NT2/D1 (cell line): ENCODE measurements around the gene HTR3B.
"Not testable (repeated sequence)": the region's sequence is repeated elsewhere in the genome, so short reads cannot be mapped to it uniquely, and the experiment has no call there.

Experiments used
- SUZ12 ChIP-seq: IDR thresholded peaks from 2 replicates; pipeline ENCODE4 v1.6.1; 2011; ENCODE audit not compliant: insufficient read length, insufficient read depth; ENCODE audit errors: extremely low read depth
- YY1 ChIP-seq: IDR thresholded peaks from 2 replicates; pipeline ENCODE4 v1.6.1; 2011; ENCODE audit not compliant: insufficient read length, insufficient read depth
- ZNF274 ChIP-seq: IDR thresholded peaks from 2 replicates; pipeline ENCODE4 v1.6.1; 2011; ENCODE audit warnings: mild to moderate bottlenecking, low read depth, low read length

DNA sequence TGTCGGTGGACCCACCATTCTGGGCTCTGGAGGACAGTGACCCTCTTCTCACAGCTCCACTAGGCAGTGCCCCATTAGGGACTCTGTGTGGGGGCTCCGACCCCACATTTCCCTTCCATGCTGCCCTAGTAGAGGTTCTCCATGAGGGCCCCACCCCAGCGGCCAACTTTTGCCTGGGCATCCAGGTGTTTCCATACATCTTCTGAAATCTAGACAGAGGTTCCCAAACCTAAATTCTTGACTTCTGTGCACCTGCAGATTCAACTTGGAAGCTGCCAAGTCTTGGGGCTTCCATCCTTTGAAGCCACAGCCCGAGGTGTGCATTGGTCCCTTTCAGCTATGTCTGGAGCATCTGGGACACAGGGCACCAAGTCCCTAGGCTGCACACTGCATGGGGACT lies 25.1 kb upstream of the HTR3B start:
- not testable (repeated sequence) for TF ChIP-seq YY1, ZNF274, SUZ12
